ENCODE data around the gene GRIA1. TPM values are rescaled to one million over a fixed set of nuclear protein-coding genes. Genes with fewer than 3 reads are reported as not detected.

The GRIA1 gene
- total RNA-seq = under 0.01 TPM in 1 of 2 replicates, not detected in the other

GRCh38 chr5:153490118-153491037, at the start of gene GRIA1:
Gene GRIA1 (plus strand): TSS chr5:153490670.

Data from endothelial cell of coronary artery (primary cell).